Activated CD4-positive, alpha-beta T cell treated with anti-CD3 and anti-CD28 coated beads for 1 hour (primary cell): ENCODE data around the gene NDUFS1.
"Not testable (repeated sequence)": the region's sequence is repeated elsewhere in the genome, so short reads cannot be mapped to it uniquely, and the experiment has no call there.

Experiments used
- DNase-seq: peaks from one replicate; pipeline ENCODE4 v3.0.0-alpha.2; 2020

The NDUFS1 gene

GRCh38 chr2:206159346-206160124 is at the start of gene NDUFS1, which contains the start of gene EEF1B2:
TSS of gene NDUFS1 (minus strand) at chr2:206159444. CDS start at chr2:206153678, 5,766 bp downstream.
TSS of gene EEF1B2 (plus strand) at chr2:206159895. CDS start at chr2:206159980, 85 bp downstream.
- peak; percentile 93 for DNase-seq

- DNase-seq = no peak
These were observed 49.7 kb upstream of the NDUFS1 start for GRCh38 chr2:206208900-206209299.

- DNase-seq = not testable (repeated sequence)
These were observed 48.1 kb upstream of the NDUFS1 start for GRCh38 chr2:206207316-206207715.

- DNase-seq = no peak
These were observed 45.5 kb upstream of the NDUFS1 start for GRCh38 chr2:206204710-206205109.

- DNase-seq = no peak
These were observed 44.1 kb upstream of the NDUFS1 start for GRCh38 chr2:206203331-206203730.

GRCh38 chr2:206202446-206202845 is 43.2 kb upstream of the NDUFS1 start:
- DNase-seq = no peak

- no peak for DNase-seq
These were observed 42.0 kb upstream of the NDUFS1 start for GRCh38 chr2:206201075-206201848.

- no peak for DNase-seq
These were observed 39.4 kb upstream of the NDUFS1 start for GRCh38 chr2:206198677-206199076.

- DNase-seq = no peak
These were observed 34.6 kb upstream of the NDUFS1 start for GRCh38 chr2:206193671-206194357.

- DNase-seq = no peak
These were observed 32.9 kb upstream of the NDUFS1 start for GRCh38 chr2:206192157-206192556.

- no peak for DNase-seq
These were observed 31.4 kb upstream of the NDUFS1 start for GRCh38 chr2:206190689-206191088.

GRCh38 chr2:206190111-206190510 is 30.9 kb upstream of the NDUFS1 start:
- no peak for DNase-seq

GRCh38 chr2:206189691-206190090 is 30.4 kb upstream of the NDUFS1 start:
- no peak for DNase-seq

GRCh38 chr2:206181526-206181925 is 22.3 kb upstream of the NDUFS1 start:
- DNase-seq = not testable (repeated sequence)

GRCh38 chr2:206176901-206177300 is 17.7 kb upstream of the NDUFS1 start:
- DNase-seq = no peak

GRCh38 chr2:206176121-206176520 is 16.9 kb upstream of the NDUFS1 start:
- DNase-seq = no peak

GRCh38 chr2:206173147-206173546 is 13.9 kb upstream of the NDUFS1 start:
- DNase-seq = no peak

- DNase-seq = not testable (repeated sequence)
These were observed 12.6 kb upstream of the NDUFS1 start for GRCh38 chr2:206171624-206172397.

GRCh38 chr2:206168230-206168629 is 9.0 kb upstream of the NDUFS1 start:
- not testable (repeated sequence) for DNase-seq

GRCh38 chr2:206164261-206164862 is 5.1 kb upstream of the NDUFS1 start:
- DNase-seq = no peak

GRCh38 chr2:206163251-206163880 is 4.1 kb upstream of the NDUFS1 start:
- DNase-seq = no peak

- DNase-seq = not testable (repeated sequence)
These were observed 3.2 kb upstream of the NDUFS1 start for GRCh38 chr2:206162401-206162800.
